ENCODE results near the gene HOXD8.

HOXD8 gene

DNA sequence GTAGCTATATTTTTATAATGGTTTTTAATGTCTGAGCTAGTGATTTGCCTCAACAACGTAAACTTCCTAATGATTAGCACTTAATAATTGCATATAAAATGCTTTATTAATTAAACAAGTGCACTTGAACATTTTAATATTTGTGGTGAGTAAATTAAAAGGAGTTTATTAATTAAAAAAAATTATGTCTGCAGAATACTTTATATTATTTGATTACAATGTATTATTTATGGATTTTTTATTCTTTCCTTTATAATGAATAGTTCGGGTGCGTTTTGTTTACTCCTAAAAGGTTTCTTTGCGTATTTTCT lies 2.3 kb downstream of the HOXD8 start:
- H3K4me3 ChIP-seq (ENCODE audit: low read depth in 1 of 2, low read length in 1 of 2), result peak overlapping the region in 1 of 2 experiments; percentile 48

DNA sequence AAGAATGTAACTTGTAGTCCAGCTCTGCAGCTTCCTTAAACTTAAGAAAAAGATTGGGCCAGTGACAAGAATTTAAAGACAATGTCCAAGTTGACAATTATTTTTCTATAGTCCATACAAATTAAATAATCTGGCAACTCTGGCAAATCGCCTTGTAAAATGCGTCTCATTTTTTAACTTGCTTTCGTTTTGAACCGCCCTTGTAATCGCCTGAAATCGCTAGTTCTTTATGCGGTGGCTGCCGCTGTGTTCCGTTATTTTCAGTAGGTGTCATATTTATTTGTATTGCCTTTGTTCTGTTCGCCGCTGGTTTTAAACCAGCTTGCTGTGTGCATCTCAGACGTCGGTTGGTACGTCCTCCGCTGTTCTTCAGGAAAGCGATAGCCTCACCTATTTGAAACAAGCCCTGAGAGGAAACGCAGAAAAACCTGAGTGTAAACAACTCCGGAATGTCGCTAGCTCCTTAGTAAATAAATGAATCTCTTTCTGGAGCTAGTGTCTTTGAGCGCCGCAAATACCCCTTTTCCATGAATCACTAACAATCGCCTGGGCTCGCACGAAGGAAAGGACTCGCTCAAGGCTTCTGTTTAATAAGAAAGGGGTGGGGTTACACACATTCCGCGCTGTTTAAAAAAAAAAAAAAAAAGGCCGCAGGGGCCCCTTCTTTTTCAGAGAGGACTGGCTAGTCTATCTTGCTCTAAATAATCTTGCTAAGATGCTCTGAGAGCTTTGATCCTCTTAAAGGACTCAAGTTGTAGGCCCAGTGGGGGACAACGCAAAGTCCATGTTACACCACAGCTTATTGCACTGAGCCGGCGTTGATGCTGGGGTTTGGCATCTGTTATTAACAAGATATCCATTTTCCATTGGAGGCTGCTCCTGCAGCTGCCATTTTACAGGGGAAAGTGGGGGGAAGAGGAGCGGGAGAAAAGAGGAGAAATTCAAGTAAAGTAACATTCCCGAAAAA lies 3.0 kb downstream of the HOXD8 start:
- peaks cover 100% of the 10 kb centered on the region for H3K27me3 ChIP-seq
- peak overlapping the region; percentile 22 to 48 for H3K4me3 ChIP-seq (ENCODE audit: low read depth in 1 of 2, low read length in 1 of 2)
- TF ChIP-seq, protein P1, sequence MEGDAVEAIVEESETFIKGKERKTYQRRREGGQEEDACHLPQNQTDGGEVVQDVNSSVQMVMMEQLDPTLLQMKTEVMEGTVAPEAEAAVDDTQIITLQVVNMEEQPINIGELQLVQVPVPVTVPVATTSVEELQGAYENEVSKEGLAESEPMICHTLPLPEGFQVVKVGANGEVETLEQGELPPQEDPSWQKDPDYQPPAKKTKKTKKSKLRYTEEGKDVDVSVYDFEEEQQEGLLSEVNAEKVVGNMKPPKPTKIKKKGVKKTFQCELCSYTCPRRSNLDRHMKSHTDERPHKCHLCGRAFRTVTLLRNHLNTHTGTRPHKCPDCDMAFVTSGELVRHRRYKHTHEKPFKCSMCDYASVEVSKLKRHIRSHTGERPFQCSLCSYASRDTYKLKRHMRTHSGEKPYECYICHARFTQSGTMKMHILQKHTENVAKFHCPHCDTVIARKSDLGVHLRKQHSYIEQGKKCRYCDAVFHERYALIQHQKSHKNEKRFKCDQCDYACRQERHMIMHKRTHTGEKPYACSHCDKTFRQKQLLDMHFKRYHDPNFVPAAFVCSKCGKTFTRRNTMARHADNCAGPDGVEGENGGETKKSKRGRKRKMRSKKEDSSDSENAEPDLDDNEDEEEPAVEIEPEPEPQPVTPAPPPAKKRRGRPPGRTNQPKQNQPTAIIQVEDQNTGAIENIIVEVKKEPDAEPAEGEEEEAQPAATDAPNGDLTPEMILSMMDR (IDR thresholded peaks at IDR 0.05), result no peak
- no peaks in the 10 kb centered on the region for H3K36me3 ChIP-seq
- H3K4me1 ChIP-seq (ENCODE audit: control insufficient read depth in 1 of 2, insufficient read depth in 1 of 2, low read depth in 1 of 2, low read length in 1 of 2), result peaks cover 28 to 38% of the 10 kb centered on the region in 2 experiments
- H3K9me3 ChIP-seq, result no peaks in the 10 kb centered on the region
- H3K27ac ChIP-seq, result no peak overlapping the region

More for the DNA sequence above, 2.3 kb downstream of the HOXD8 start:
- TF ChIP-seq, protein P1 (IDR thresholded peaks at IDR 0.05), result no peak
- no peak overlapping the region for H3K27ac ChIP-seq
- H3K4me1 ChIP-seq (ENCODE audit: control insufficient read depth in 1 of 2, insufficient read depth in 1 of 2, low read depth in 1 of 2, low read length in 1 of 2), result peaks cover 28 to 37% of the 10 kb centered on the region in 2 experiments
- peaks cover 100% of the 10 kb centered on the region for H3K27me3 ChIP-seq
- H3K36me3 ChIP-seq, result no peaks in the 10 kb centered on the region
- no peaks in the 10 kb centered on the region for H3K9me3 ChIP-seq

DNA sequence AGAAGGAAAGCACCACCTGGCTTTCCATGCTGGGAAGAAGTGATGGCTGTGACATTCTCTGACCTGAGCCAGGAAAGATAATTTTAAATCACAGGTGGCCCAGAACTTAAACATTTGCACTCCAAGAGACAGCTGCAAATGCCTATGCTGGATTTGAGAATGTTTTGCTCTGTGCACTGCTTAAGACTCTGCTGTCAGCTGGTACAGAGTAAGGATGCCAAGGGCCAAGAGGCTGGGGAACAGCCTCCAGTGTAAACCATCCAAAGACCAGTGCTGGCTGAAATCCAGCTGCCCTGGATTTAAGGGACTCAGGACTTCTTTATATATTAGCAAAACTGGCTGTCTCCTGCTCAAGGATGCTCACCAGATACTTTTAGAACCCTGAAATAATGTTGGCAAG lies 3.9 kb downstream of the HOXD8 start:
- Histone ChIP-seq H3K27me3 (peaks cover 100% of the 10 kb centered on the region), H3K36me3 (no peaks in the 10 kb centered on the region), H3K4me1 (ENCODE audit: control insufficient read depth in 1 of 2, insufficient read depth in 1 of 2, low read depth in 1 of 2, low read length in 1 of 2) (peaks cover 28 to 38% of the 10 kb centered on the region in 2 experiments), H3K4me3 (ENCODE audit: low read depth in 1 of 2, low read length in 1 of 2) (no peak overlapping the region), H3K9me3 (no peaks in the 10 kb centered on the region), H3K27ac (no peak overlapping the region)
- TF ChIP-seq, protein P1 (IDR thresholded peaks at IDR 0.05), result no peak

- Histone ChIP-seq H3K9me3 (no peaks in the 10 kb centered on the region), H3K4me3 (ENCODE audit: low read depth in 1 of 2, low read length in 1 of 2) (no peak overlapping the region), H3K36me3 (no peaks in the 10 kb centered on the region), H3K27me3 (peaks cover 100% of the 10 kb centered on the region), H3K27ac (no peak overlapping the region), H3K4me1 (ENCODE audit: control insufficient read depth in 1 of 2, insufficient read depth in 1 of 2, low read depth in 1 of 2, low read length in 1 of 2) (peaks cover 21 to 36% of the 10 kb centered on the region in 2 experiments)
- TF ChIP-seq, protein P1 (IDR thresholded peaks at IDR 0.05), result no peak
These were observed 4.5 kb downstream of the HOXD8 start for GRCh38 chr2:176134035-176134434.

DNA sequence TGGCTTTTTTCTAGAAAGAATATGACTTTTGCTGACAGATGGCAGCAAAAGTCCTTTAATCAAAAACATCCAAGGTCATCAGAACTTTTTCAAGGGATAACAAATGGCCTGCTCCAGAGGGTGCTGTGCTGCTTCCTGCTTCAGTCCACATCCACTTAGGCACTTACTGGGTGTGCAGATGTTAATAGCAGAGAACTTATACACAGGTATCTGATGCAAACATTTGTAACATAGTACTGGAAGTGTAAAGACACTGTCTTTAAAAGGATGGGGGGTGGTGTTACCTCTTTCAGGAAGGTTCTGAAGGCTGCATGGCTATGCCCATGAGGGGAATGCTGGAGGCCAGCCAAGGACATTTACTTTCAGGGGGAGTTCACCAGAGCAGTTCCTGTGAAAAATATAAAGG lies 5.5 kb downstream of the HOXD8 start:
- TF ChIP-seq, protein P1 (IDR thresholded peaks at IDR 0.05), result no peak
- H3K9me3 ChIP-seq, result no peaks in the 10 kb centered on the region
- H3K27me3 ChIP-seq, result peaks cover 100% of the 10 kb centered on the region
- H3K4me3 ChIP-seq (ENCODE audit: low read depth in 1 of 2, low read length in 1 of 2), result no peak overlapping the region
- H3K4me1 ChIP-seq (ENCODE audit: control insufficient read depth in 1 of 2, insufficient read depth in 1 of 2, low read depth in 1 of 2, low read length in 1 of 2), result peaks cover 17 to 28% of the 10 kb centered on the region in 2 experiments
- no peak overlapping the region for H3K27ac ChIP-seq
- no peaks in the 10 kb centered on the region for H3K36me3 ChIP-seq

Measured in neutrophil (primary cell).